Stimulated activated naive CD8-positive, alpha-beta T cell treated with anti-CD3 and anti-CD28 coated beads, Interleukin-15, amount 100 ng/mL, for 72 hours (primary cell): ENCODE measurements around the gene SSU72.
A peak's percentile ranks its signal among the peaks of the same experiment; 100 is the strongest.

Source experiments
- ATAC-seq: fragments of 150-1000 bp; cut with Tn5 transposase; 2 replicates; pipeline ENCODE4 v1.10.0; 2021; ENCODE audit warnings: mild to moderate bottlenecking, moderate library complexity
- DNase-seq, 2 donors: peaks; one replicate each; pipeline ENCODE4 v3.0.0; 2021 to 2022
- H3K27ac Mint-ChIP-seq, 2 donors: one replicate each; pipeline ENCODE4 v1.8.0; 2022; ENCODE audit warnings: mild to moderate bottlenecking in 2 of 2, mixed read lengths in 2 of 2, moderate library complexity in 2 of 2
- H3K27me3 Mint-ChIP-seq: one replicate; pipeline ENCODE4 v1.8.0; 2022; ENCODE audit warnings: mixed read lengths
- H3K4me1 Mint-ChIP-seq: one replicate; pipeline ENCODE4 v1.8.0; 2022; ENCODE audit warnings: mild to moderate bottlenecking, mixed read lengths
- H3K4me3 Mint-ChIP-seq, 2 donors: one replicate each; pipeline ENCODE4 v1.8.0; 2022; ENCODE audit warnings: mild to moderate bottlenecking in 2 of 2, mixed read lengths in 2 of 2, moderate library complexity in 1 of 2
- H3K9me3 Mint-ChIP-seq, 2 donors: one replicate each; pipeline ENCODE4 v1.8.0; 2022; ENCODE audit warnings: mixed read lengths in 2 of 2

SSU72 gene

GRCh38 chr1:1545946-1546737 lies 28.5 kb downstream of the SSU72 start:
- Mint-ChIP-seq H3K4me3 (no peak overlapping the region), H3K4me1 (no peaks in the 10 kb centered on the region), H3K27ac (peak overlapping the region in 1 of 2 donors; percentile 48), H3K9me3 (no peaks in the 10 kb centered on the region), H3K27me3 (no peaks in the 10 kb centered on the region)
- no peak for ATAC-seq
- no peak for DNase-seq

- no peaks in the 10 kb centered on the region for H3K27me3 Mint-ChIP-seq
- H3K4me1 Mint-ChIP-seq = no peaks in the 10 kb centered on the region
- no peak overlapping the region for H3K4me3 Mint-ChIP-seq
- DNase-seq = no peak
- H3K27ac Mint-ChIP-seq = no peak overlapping the region
- no peak for ATAC-seq
- no peaks in the 10 kb centered on the region for H3K9me3 Mint-ChIP-seq
Observed at GRCh38 chr1:1544544-1544943, 30.1 kb downstream of the SSU72 start.

GRCh38 chr1:1543706-1544099 lies 31.0 kb downstream of the SSU72 start:
- H3K4me1 Mint-ChIP-seq = no peaks in the 10 kb centered on the region
- no peak overlapping the region for H3K4me3 Mint-ChIP-seq
- no peaks in the 10 kb centered on the region for H3K9me3 Mint-ChIP-seq
- ATAC-seq (no peak), DNase-seq (no peak)
- H3K27ac Mint-ChIP-seq = peak overlapping the region in 1 of 2 donors; percentile 80
- H3K27me3 Mint-ChIP-seq = no peaks in the 10 kb centered on the region

GRCh38 chr1:1542766-1543705 lies 31.6 kb downstream of the SSU72 start:
- DNase-seq = no peak
- Mint-ChIP-seq H3K27me3 (no peaks in the 10 kb centered on the region), H3K9me3 (no peaks in the 10 kb centered on the region), H3K27ac (no peak overlapping the region), H3K4me1 (no peaks in the 10 kb centered on the region), H3K4me3 (no peak overlapping the region)
- ATAC-seq = no peak

- ATAC-seq (no peak), DNase-seq (no peak)
- Mint-ChIP-seq H3K4me3 (no peak overlapping the region), H3K27ac (no peak overlapping the region), H3K9me3 (no peaks in the 10 kb centered on the region), H3K4me1 (no peaks in the 10 kb centered on the region), H3K27me3 (no peaks in the 10 kb centered on the region)
Observed at GRCh38 chr1:1541956-1542765, 32.5 kb downstream of the SSU72 start.

- ATAC-seq = peak; percentile 10
- H3K27me3 Mint-ChIP-seq = no peaks in the 10 kb centered on the region
- DNase-seq = no peak
- H3K4me3 Mint-ChIP-seq = peak overlapping the region; percentile 22 to 49
- H3K27ac Mint-ChIP-seq = peak overlapping the region in 1 of 2 donors; percentile 59
- no peaks in the 10 kb centered on the region for H3K4me1 Mint-ChIP-seq
- H3K9me3 Mint-ChIP-seq = no peaks in the 10 kb centered on the region
Observed at GRCh38 chr1:1540818-1541628, 33.6 kb downstream of the SSU72 start.

GRCh38 chr1:1540090-1540817 lies 34.4 kb downstream of the SSU72 start, which contains the start of gene TMEM240:
Gene TMEM240, minus strand, starts transcription at chr1:1540624. Its CDS starts 278 bp downstream, at chr1:1540346.
- Mint-ChIP-seq H3K9me3 (no peaks in the 10 kb centered on the region), H3K4me1 (no peaks in the 10 kb centered on the region), H3K27ac (peak within 1 kb of the TSS in 1 of 2 donors; percentile 71), H3K4me3 (peak within 1 kb of the TSS; percentile 54 to 79), H3K27me3 (no peaks in the 10 kb centered on the region)
- ATAC-seq (peak; percentile 72), DNase-seq (peak; percentile 39 to 58)

- H3K9me3 Mint-ChIP-seq = no peaks in the 10 kb centered on the region
- H3K27me3 Mint-ChIP-seq = no peaks in the 10 kb centered on the region
- H3K27ac Mint-ChIP-seq = peak overlapping the region in 1 of 2 donors; percentile 74
- ATAC-seq (peak; percentile 2), DNase-seq (no peak)
- no peaks in the 10 kb centered on the region for H3K4me1 Mint-ChIP-seq
- H3K4me3 Mint-ChIP-seq = peak overlapping the region; percentile 54 to 79
Observed at GRCh38 chr1:1539310-1540089, 35.2 kb downstream of the SSU72 start.

- Mint-ChIP-seq H3K4me1 (no peaks in the 10 kb centered on the region), H3K4me3 (peak overlapping the region in 1 of 2 donors; percentile 79), H3K27ac (peak overlapping the region in 1 of 2 donors; percentile 74), H3K9me3 (no peaks in the 10 kb centered on the region), H3K27me3 (no peaks in the 10 kb centered on the region)
- ATAC-seq (no peak), DNase-seq (no peak)
Observed at GRCh38 chr1:1538989-1539309, 35.7 kb downstream of the SSU72 start.

GRCh38 chr1:1538334-1538733 lies 36.3 kb downstream of the SSU72 start:
- DNase-seq = no peak
- H3K27me3 Mint-ChIP-seq = no peaks in the 10 kb centered on the region
- no peaks in the 10 kb centered on the region for H3K9me3 Mint-ChIP-seq
- H3K4me3 Mint-ChIP-seq = no peak overlapping the region
- no peak overlapping the region for H3K27ac Mint-ChIP-seq
- ATAC-seq = no peak
- no peaks in the 10 kb centered on the region for H3K4me1 Mint-ChIP-seq

- Mint-ChIP-seq H3K4me1 (no peaks in the 10 kb centered on the region), H3K27me3 (no peaks in the 10 kb centered on the region), H3K27ac (no peak overlapping the region), H3K9me3 (no peaks in the 10 kb centered on the region), H3K4me3 (no peak overlapping the region)
- ATAC-seq (no peak), DNase-seq (no peak)
Observed at GRCh38 chr1:1537626-1538250, 36.9 kb downstream of the SSU72 start.

GRCh38 chr1:1536938-1537546 lies 37.6 kb downstream of the SSU72 start:
- peaks cover 1 to 4% of the 10 kb centered on the region in 2 donors for H3K9me3 Mint-ChIP-seq
- no peaks in the 10 kb centered on the region for H3K4me1 Mint-ChIP-seq
- no peak overlapping the region for H3K27ac Mint-ChIP-seq
- DNase-seq = no peak
- H3K4me3 Mint-ChIP-seq = no peak overlapping the region
- no peak for ATAC-seq
- H3K27me3 Mint-ChIP-seq = no peaks in the 10 kb centered on the region
